Upper lobe of left lung (tissue), 4 donors: Measurements from ENCODE around the gene PCP4.

Experiments
- CTCF ChIP-seq, 6 experiments: fragments of 450-650 bp in 4 of 6; fragments of 200-600 bp in 2 of 6; sonication (generic) in 2 of 6; IDR thresholded peaks; one replicate each; pipeline ENCODE4 v1.5.1; 2016 to 2019; ENCODE audit warnings: antibody characterized with exemption in 6 of 6
- POLR2A ChIP-seq, 4 donors: fragments of 450-650 bp; IDR thresholded peaks; one replicate each; pipeline ENCODE4 v1.5.1; 2016 to 2017; ENCODE audit warnings: antibody characterized with exemption in 4 of 4, mild to moderate bottlenecking in 2 of 4
- POLR2AphosphoS5 ChIP-seq, 2 donors: sonication (generic); formaldehyde crosslinking; IDR thresholded peaks; one replicate each; pipeline ENCODE4 v1.5.1; 2017; ENCODE audit warnings: antibody characterized with exemption in 2 of 2

DNA sequence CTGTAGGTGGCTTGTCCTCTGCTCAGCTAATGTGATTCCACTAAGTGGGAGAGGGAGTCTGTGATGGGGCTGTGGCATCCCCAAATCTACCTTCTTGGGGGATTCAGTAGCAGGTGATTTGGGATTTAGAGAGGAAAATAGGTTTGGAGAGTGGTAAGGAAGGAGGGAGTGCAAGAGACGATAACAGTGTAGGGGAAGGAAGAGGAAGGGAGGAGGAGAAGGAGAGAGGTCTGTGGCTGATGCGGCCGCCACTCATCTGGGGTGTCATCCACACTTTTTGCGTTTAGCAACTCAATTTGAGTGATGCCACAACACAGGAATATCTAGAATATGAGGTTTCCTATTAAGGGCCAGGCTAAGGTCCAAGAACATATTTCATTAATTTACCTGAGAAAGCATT, 23.8 kb upstream of the PCP4 start:
- no peak for TF ChIP-seq CTCF (IDR thresholded peaks at IDR 0.05)
- TF ChIP-seq POLR2A (IDR thresholded peaks at IDR 0.05), result no peak
- TF ChIP-seq POLR2AphosphoS5 (IDR thresholded peaks at IDR 0.05), result no peak
